MM.1S (cell line): ENCODE data around the gene CALCR.

ENCODE experiments used
- CTCF ChIP-seq: fragments of 300-600 bp; sonication (generic); IDR thresholded peaks from 2 replicates; pipeline ENCODE4 v1.5.1; 2016; ENCODE audit warnings: antibody characterized with exemption, low read length, mixed read lengths
- EZH2 ChIP-seq: fragments of 300-600 bp; sonication (generic); optimal IDR thresholded peaks from 2 replicates; pipeline ENCODE3; 2017; ENCODE audit warnings: low read depth, mild to moderate bottlenecking, antibody characterized with exemption, low read length, mixed read lengths
- EZH2phosphoT487 ChIP-seq: fragments of 300-600 bp; sonication (generic); IDR thresholded peaks from 2 replicates; pipeline ENCODE4 v1.6.1; 2018; ENCODE audit warnings: antibody characterized with exemption, low read length

GRCh38 chr7:93544691-93545090 is 29.8 kb downstream of the CALCR start:
- no peak for TF ChIP-seq CTCF
- TF ChIP-seq EZH2: no peak
- no peak for TF ChIP-seq EZH2phosphoT487
